Neural crest cell (in vitro differentiated cells): ENCODE data around the gene CAPZB. TPM values are rescaled to one million over a fixed set of nuclear protein-coding genes. Genes with fewer than 3 reads are reported as not detected.

Experiments used
- DNase-seq: peaks from one replicate; pipeline ENCODE4 v3.0.0; 2021; ENCODE audit warnings: low read depth, mixed read lengths, low spot score
- H3K27ac Mint-ChIP-seq: one replicate; pipeline ENCODE4 v1.8.0; 2021; ENCODE audit warnings: mild to moderate bottlenecking, mixed read lengths; ENCODE audit not compliant: unreplicated experiment
- H3K27me3 Mint-ChIP-seq: 2 replicates; pipeline ENCODE4 v1.8.0; 2021; ENCODE audit warnings: low read depth, mild to moderate bottlenecking, mixed read lengths
- H3K36me3 Mint-ChIP-seq: 2 replicates; pipeline ENCODE4 v1.8.0; 2021; ENCODE audit warnings: low read depth, mild to moderate bottlenecking, mixed read lengths
- H3K4me1 Mint-ChIP-seq: 2 replicates; pipeline ENCODE4 v1.8.0; 2021; ENCODE audit warnings: mixed read lengths
- H3K4me3 Mint-ChIP-seq: one replicate; pipeline ENCODE4 v1.8.0; 2021; ENCODE audit warnings: mild to moderate bottlenecking, mixed read lengths
- H3K9me3 Mint-ChIP-seq: 2 replicates; pipeline ENCODE4 v1.8.0; 2021; ENCODE audit warnings: mixed read lengths
- CTCF ChIP-seq: fragments of 200-600 bp; sonication (generic); conservative IDR thresholded peaks from 2 replicates; pipeline ENCODE4 v1.5.0; 2021; ENCODE audit warnings: antibody characterized with exemption, mild to moderate bottlenecking
- total RNA-seq: library from RNA; stranded (reverse); gene quantifications from 2 replicates; pipeline ENCODE4 v1.2.1, GENCODE V29; 2021

CAPZB gene
- total RNA-seq, 1 donor from 2014 or later = 256 TPM

- no peak for TF ChIP-seq CTCF
- Mint-ChIP-seq H3K36me3 (peaks cover 16% of the 10 kb centered on the region), H3K4me3 (no peak overlapping the region), H3K27ac (no peak overlapping the region), H3K9me3 (no peaks in the 10 kb centered on the region), H3K27me3 (no peaks in the 10 kb centered on the region), H3K4me1 (no peaks in the 10 kb centered on the region)
- DNase-seq = no peak
These were observed 107.3 kb downstream of the CAPZB start for GRCh38 chr1:19377812-19378718.

- Mint-ChIP-seq H3K27me3 (no peaks in the 10 kb centered on the region), H3K4me1 (no peaks in the 10 kb centered on the region), H3K27ac (no peak overlapping the region), H3K36me3 (peaks cover 16% of the 10 kb centered on the region), H3K9me3 (no peaks in the 10 kb centered on the region), H3K4me3 (no peak overlapping the region)
- TF ChIP-seq CTCF = no peak
- no peak for DNase-seq
These were observed 108.6 kb downstream of the CAPZB start for GRCh38 chr1:19376428-19377372.

- no peak for TF ChIP-seq CTCF
- H3K27me3 Mint-ChIP-seq = no peaks in the 10 kb centered on the region
- H3K9me3 Mint-ChIP-seq = no peaks in the 10 kb centered on the region
- H3K27ac Mint-ChIP-seq = no peak overlapping the region
- H3K4me1 Mint-ChIP-seq = no peaks in the 10 kb centered on the region
- peaks cover 16% of the 10 kb centered on the region for H3K36me3 Mint-ChIP-seq
- DNase-seq = no peak
- no peak overlapping the region for H3K4me3 Mint-ChIP-seq
These were observed 109.5 kb downstream of the CAPZB start for GRCh38 chr1:19375631-19376400.

- no peaks in the 10 kb centered on the region for H3K27me3 Mint-ChIP-seq
- DNase-seq = no peak
- H3K4me3 Mint-ChIP-seq = no peak overlapping the region
- no peaks in the 10 kb centered on the region for H3K9me3 Mint-ChIP-seq
- no peak overlapping the region for H3K27ac Mint-ChIP-seq
- H3K4me1 Mint-ChIP-seq = no peaks in the 10 kb centered on the region
- peaks cover 16% of the 10 kb centered on the region for H3K36me3 Mint-ChIP-seq
- TF ChIP-seq CTCF = no peak
These were observed 110.4 kb downstream of the CAPZB start for GRCh38 chr1:19374926-19375325.
